Peyer's patch (tissue), 4 donors: ENCODE measurements around the gene ACSM2B.

ENCODE experiments used
- CTCF ChIP-seq, 6 experiments: fragments of 450-650 bp in 4 of 6; fragments of 200-600 bp in 2 of 6; sonication (generic) in 1 of 6; IDR thresholded peaks; one replicate each; pipeline ENCODE4 v1.5.1; 2017 to 2019; ENCODE audit warnings: antibody characterized with exemption in 6 of 6, mild to moderate bottlenecking in 3 of 6, moderate library complexity in 1 of 6
- POLR2A ChIP-seq, 2 donors: fragments of 450-650 bp; IDR thresholded peaks; one replicate each; pipeline ENCODE4 v1.5.1; 2017; ENCODE audit warnings: antibody characterized with exemption in 2 of 2, mild to moderate bottlenecking in 2 of 2, moderate library complexity in 2 of 2

GRCh38 chr16:20507280-20507679, 68.9 kb downstream of the ACSM2B start:
- no peak for TF ChIP-seq CTCF (IDR thresholded peaks at IDR 0.05)
- no peak for TF ChIP-seq POLR2A (IDR thresholded peaks at IDR 0.05)
